GM23248 (cell line): ENCODE data around the gene GRK2. TPM values are rescaled to one million over a fixed set of nuclear protein-coding genes. Genes with fewer than 3 reads are reported as not detected.

ENCODE experiments used
- DNase-seq: peaks from one replicate; pipeline ENCODE4 v3.0.0-alpha.2; 2015
- H2AFZ ChIP-seq: fragments of 200-600 bp; sonication (generic); 2 replicates; pipeline ENCODE4 v1.6.1; 2016; ENCODE audit warnings: antibody characterized with exemption
- H3F3A ChIP-seq: fragments of 200-600 bp; sonication (generic); 2 replicates; pipeline ENCODE4 v1.6.1; 2016; ENCODE audit warnings: mild to moderate bottlenecking, antibody characterized with exemption, mixed run types; ENCODE audit not compliant: insufficient read depth
- H3K27ac ChIP-seq: fragments of 200-600 bp; sonication (generic); 2 replicates; pipeline ENCODE4 v1.5.1; 2016; ENCODE audit warnings: mild to moderate bottlenecking
- H3K27me3 ChIP-seq: fragments of 200-600 bp; sonication (generic); replicated peaks from 2 replicates; pipeline ENCODE4 v1.6.1; 2016; ENCODE audit warnings: mild to moderate bottlenecking; ENCODE audit not compliant: insufficient read depth
- H3K36me3 ChIP-seq: fragments of 200-600 bp; sonication (generic); 2 replicates; pipeline ENCODE4 v1.6.1; 2016; ENCODE audit warnings: low read depth, mild to moderate bottlenecking
- H3K4me1 ChIP-seq: fragments of 200-600 bp; sonication (generic); 2 replicates; pipeline ENCODE4 v1.6.1; 2016; ENCODE audit warnings: mild to moderate bottlenecking; ENCODE audit not compliant: insufficient read depth
- H3K4me2 ChIP-seq: fragments of 200-600 bp; sonication (generic); one replicate; pipeline ENCODE4 v1.6.1; 2016; ENCODE audit warnings: mild to moderate bottlenecking; ENCODE audit not compliant: unreplicated experiment
- H3K4me3 ChIP-seq: fragments of 200-600 bp; sonication (generic); 2 replicates; pipeline ENCODE4 v1.5.1; 2016; ENCODE audit warnings: mild to moderate bottlenecking
- H3K79me2 ChIP-seq: fragments of 200-600 bp; sonication (generic); 2 replicates; pipeline ENCODE4 v1.6.1; 2016; ENCODE audit warnings: mild to moderate bottlenecking; ENCODE audit not compliant: insufficient read depth
- H3K9ac ChIP-seq: fragments of 200-600 bp; sonication (generic); 2 replicates; pipeline ENCODE4 v1.6.1; 2016; ENCODE audit warnings: mild to moderate bottlenecking
- H3K9me2 ChIP-seq: fragments of 200-600 bp; sonication (generic); 2 replicates; pipeline ENCODE4 v1.6.1; 2016; ENCODE audit warnings: mixed run types, mild to moderate bottlenecking, moderate library complexity; ENCODE audit not compliant: insufficient read depth
- H3K9me3 ChIP-seq: fragments of 200-600 bp; sonication (generic); one replicate; pipeline ENCODE4 v1.6.1; 2017; ENCODE audit warnings: low read depth
- H4K20me1 ChIP-seq: fragments of 200-600 bp; sonication (generic); 2 replicates; pipeline ENCODE4 v1.6.0; 2016; ENCODE audit not compliant: insufficient read depth
- EZH2 ChIP-seq: fragments of 200-600 bp; sonication (generic); IDR thresholded peaks from 2 replicates; pipeline ENCODE4 v1.6.1; 2018; ENCODE audit warnings: antibody characterized with exemption, mild to moderate bottlenecking; ENCODE audit not compliant: insufficient read depth, poor library complexity, severe bottlenecking
- EZH2phosphoT487 ChIP-seq: fragments of 200-600 bp; sonication (generic); IDR thresholded peaks from 2 replicates; pipeline ENCODE4 v1.6.1; 2018; ENCODE audit warnings: antibody characterized with exemption, moderate library complexity, mild to moderate bottlenecking, low read depth; ENCODE audit not compliant: insufficient read depth
- WGBS, 2 experiments: methylation state at CpG; one replicate each; pipeline ENCODE4 v1.1.6; 2015 to 2017; ENCODE audit warnings: low lambda C conversion rate in 2 of 2, low coverage in 1 of 2; ENCODE audit errors: missing lambda C conversion rate in 2 of 2; 5-methylcytosine and 5-hydroxymethylcytosine counted together
- in situ Hi-C: fragments of 300-500 bp; cut with MboI; formaldehyde crosslinking; loops from 2 replicates; pipeline ENCODE4 v1.15.0; 2020
- polyA plus RNA-seq: library from polyadenylated mRNA; unstranded; fragments of >200 nt; fragmentation: Nextera tagmentation; extraction: Ambion mirVana; gene quantifications from 2 replicates; pipeline ENCODE4 v1.2.1, GENCODE V29; 2016
- total RNA-seq: library from RNA; depleted of rRNA; stranded (reverse); fragments of >200 nt; shearing (Covaris generic); gene quantifications from 2 replicates; pipeline ENCODE4 v1.2.3, GENCODE V29; 2014

The GRK2 gene
- total and polyA plus RNA-seq, 2 experiments from 2014 or later, result 7.8 to 43.0 TPM

DNA sequence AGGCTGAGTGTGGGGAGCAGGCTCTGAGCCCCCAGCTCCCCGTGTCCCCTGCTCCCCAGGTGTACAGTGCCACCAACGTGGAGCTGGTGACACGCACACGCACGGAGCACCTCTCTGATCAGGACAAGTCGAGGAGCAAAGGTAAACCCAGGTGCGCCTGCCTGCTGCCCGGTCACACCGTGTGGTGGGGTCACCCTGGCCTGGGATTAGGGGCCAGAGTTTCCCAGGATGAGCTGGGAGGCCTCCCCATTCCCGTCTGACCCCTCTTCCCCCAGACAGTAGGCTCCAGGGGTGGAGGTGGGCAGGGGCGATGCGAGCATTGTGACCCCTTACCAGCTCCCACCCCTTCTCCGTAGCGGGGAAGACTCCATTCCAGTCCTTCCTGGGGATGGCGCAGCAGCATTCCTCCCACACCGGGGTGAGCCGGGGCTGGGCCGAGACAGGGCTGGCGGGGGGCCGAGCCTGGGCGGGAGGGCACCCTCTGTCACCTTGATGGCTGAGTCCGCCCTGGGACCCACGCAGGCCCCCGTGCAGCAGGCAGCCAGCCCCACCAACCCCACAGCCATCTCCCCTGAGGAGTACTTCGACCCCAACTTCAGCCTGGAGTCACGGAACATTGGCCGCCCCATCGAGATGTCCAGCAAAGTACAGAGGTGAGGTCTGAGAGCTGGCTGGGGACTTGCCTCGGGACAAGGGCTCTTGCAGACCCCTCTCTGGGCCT lies 33.4 kb downstream of the GRK2 start:
- peaks cover 24% of the 10 kb centered on the region for H3K36me3 ChIP-seq
- H3K9me2 ChIP-seq, result no peaks in the 10 kb centered on the region
- H3K4me2 ChIP-seq, result no peak overlapping the region
- H3K4me3 ChIP-seq, result no peak overlapping the region
- H3K9me3 ChIP-seq, result no peaks in the 10 kb centered on the region
- no peaks in the 10 kb centered on the region for H3K27me3 ChIP-seq
- H3K79me2 ChIP-seq, result peaks cover 39% of the 10 kb centered on the region
- WGBS, 2 experiments, result 96 to 98% methylated on average over 23 to 29 of the region's 29 CpGs
- no peak for DNase-seq
- in situ Hi-C loops, result no loop called here
- H3K4me1 ChIP-seq, result 0 out of 2 replicates have a peak, but pooled peaks cover 12% of the 10 kb centered on the region
- no peak overlapping the region for H2AFZ ChIP-seq
- no peaks in the 10 kb centered on the region for H3F3A ChIP-seq
- no peaks in the 10 kb centered on the region for H4K20me1 ChIP-seq
- TF ChIP-seq EZH2 (no peak), EZH2phosphoT487 (no peak)
- H3K9ac ChIP-seq, result no peak overlapping the region
- H3K27ac ChIP-seq, result no peak overlapping the region

- H4K20me1 ChIP-seq, result no peaks in the 10 kb centered on the region
- H3K27me3 ChIP-seq, result no peaks in the 10 kb centered on the region
- WGBS, 2 experiments, result 97 to 98% methylated on average over 12 to 13 of the region's 13 CpGs
- H3K9me3 ChIP-seq, result no peaks in the 10 kb centered on the region
- DNase-seq, result no peak
- in situ Hi-C loops, result no loop called here
- no peaks in the 10 kb centered on the region for H3K9me2 ChIP-seq
- H3K27ac ChIP-seq, result no peak overlapping the region
- H3K4me3 ChIP-seq, result no peak overlapping the region
- H3K4me1 ChIP-seq, result 0 out of 2 replicates have a peak, but pooled peaks cover 12% of the 10 kb centered on the region
- H3K79me2 ChIP-seq, result peaks cover 32% of the 10 kb centered on the region
- H3K36me3 ChIP-seq, result peaks cover 17% of the 10 kb centered on the region
- H3F3A ChIP-seq, result no peaks in the 10 kb centered on the region
- no peak overlapping the region for H3K9ac ChIP-seq
- H3K4me2 ChIP-seq, result no peak overlapping the region
- H2AFZ ChIP-seq, result no peak overlapping the region
- TF ChIP-seq EZH2, result no peak
- no peak for TF ChIP-seq EZH2phosphoT487
These were observed 34.0 kb downstream of the GRK2 start for GRCh38 chr11:67300256-67300755.

DNA sequence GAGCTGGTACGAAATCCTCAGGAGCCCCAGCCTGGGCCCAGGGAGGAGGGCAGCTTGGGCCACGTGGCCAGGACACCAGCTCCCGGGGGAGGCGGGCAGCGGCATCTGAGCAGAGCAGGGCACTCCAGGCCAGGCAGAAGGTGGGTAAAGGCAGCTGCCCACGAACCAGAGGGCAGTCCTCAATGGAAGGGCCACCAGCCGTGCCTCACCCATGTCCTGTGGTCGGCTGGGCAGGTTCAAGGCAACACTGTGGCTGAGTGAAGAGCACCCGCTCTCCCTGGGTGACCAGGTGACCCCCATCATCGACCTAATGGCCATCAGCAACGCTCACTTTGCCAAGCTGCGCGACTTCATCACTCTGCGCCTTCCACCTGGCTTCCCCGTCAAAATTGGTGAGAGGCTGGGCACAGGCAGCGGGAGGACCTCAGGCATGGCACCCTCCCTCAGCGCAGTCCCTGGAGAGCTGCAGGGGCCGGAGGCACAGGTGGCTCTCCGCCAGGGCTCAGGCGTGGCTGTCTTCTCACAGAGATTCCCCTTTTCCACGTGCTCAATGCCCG lies 34.6 kb downstream of the GRK2 start:
- Histone ChIP-seq H3K27ac (no peak overlapping the region), H3K9me3 (no peaks in the 10 kb centered on the region), H3K27me3 (no peaks in the 10 kb centered on the region), H3F3A (no peaks in the 10 kb centered on the region), H3K9ac (no peak overlapping the region), H3K4me3 (no peak overlapping the region), H4K20me1 (no peaks in the 10 kb centered on the region), H3K9me2 (no peaks in the 10 kb centered on the region), H3K79me2 (peaks cover 27% of the 10 kb centered on the region), H3K4me2 (no peak overlapping the region), H2AFZ (no peak overlapping the region), H3K4me1 (0 out of 2 replicates have a peak, but pooled peaks cover 12% of the 10 kb centered on the region), H3K36me3 (peaks cover 12% of the 10 kb centered on the region)
- TF ChIP-seq EZH2, result no peak
- TF ChIP-seq EZH2phosphoT487, result no peak
- in situ Hi-C loops, result no loop called here
- 93 to 94% methylated on average over 14 to 21 of the region's 22 CpGs for WGBS, 2 experiments
- no peak for DNase-seq

DNA sequence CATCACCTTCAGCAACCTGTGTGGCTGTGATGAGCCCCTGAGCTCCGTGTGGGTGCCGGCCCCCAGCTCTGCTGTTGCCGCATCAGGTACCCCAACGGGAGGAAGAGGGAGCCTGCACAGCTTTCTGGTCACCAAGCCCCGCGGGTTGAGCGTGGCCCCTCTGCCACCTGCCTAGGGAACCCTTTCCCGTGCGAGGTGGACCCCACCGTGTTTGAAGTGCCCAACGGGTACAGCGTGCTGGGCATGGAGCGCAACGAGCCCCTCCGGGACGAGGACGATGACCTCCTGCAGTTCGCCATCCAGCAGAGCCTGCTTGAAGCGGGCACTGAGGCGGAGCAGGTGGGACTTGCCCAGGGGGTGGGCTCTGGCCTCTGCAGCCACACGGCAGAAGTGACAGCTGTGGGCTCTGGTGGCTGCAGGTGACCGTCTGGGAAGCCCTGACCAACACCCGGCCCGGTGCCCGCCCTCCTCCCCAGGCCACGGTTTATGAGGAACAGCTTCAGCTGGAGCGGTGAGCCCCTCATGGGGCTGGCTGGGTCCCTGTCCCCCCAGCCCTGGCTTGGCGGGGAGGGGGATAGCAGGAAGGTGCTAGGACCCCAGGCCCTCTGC lies 35.1 kb downstream of the GRK2 start:
- WGBS, 2 experiments, result 93 to 95% methylated on average over 27 to 28 of the region's 28 CpGs
- TF ChIP-seq EZH2phosphoT487, result no peak
- no peak for TF ChIP-seq EZH2

More for the DNA sequence above, 35.1 kb downstream of the GRK2 start:
- no peak overlapping the region for H3K4me2 ChIP-seq
- no peaks in the 10 kb centered on the region for H3K9me2 ChIP-seq
- H3K9me3 ChIP-seq, result no peaks in the 10 kb centered on the region
- peaks cover 21% of the 10 kb centered on the region for H3K79me2 ChIP-seq
- no peak for DNase-seq
- no peaks in the 10 kb centered on the region for H4K20me1 ChIP-seq
- 0 out of 2 replicates have a peak, but pooled peaks cover 12% of the 10 kb centered on the region for H3K4me1 ChIP-seq
- no peaks in the 10 kb centered on the region for H3K27me3 ChIP-seq
- H3K27ac ChIP-seq, result no peak overlapping the region
- no peaks in the 10 kb centered on the region for H3F3A ChIP-seq
- H3K4me3 ChIP-seq, result no peak overlapping the region
- H3K9ac ChIP-seq, result no peak overlapping the region
- peaks cover 7% of the 10 kb centered on the region for H3K36me3 ChIP-seq
- in situ Hi-C loops, result no loop called here
- H2AFZ ChIP-seq, result no peak overlapping the region
